HL-60 (cell line): ENCODE data around the gene NOP16.

Experiments
- DNase-seq, 2 experiments: peaks; one replicate each; pipeline ENCODE4 v3.0.0-alpha.2; 2010 to 2020; ENCODE audit warnings: low read depth in 1 of 2, low spot score in 1 of 2
- H3K27ac ChIP-seq: fragments of 250-450 bp; sonication (Bioruptor Pico); replicated peaks from 2 replicates; pipeline ENCODE4 v1.5.1; 2020; ENCODE audit warnings: mild to moderate bottlenecking, moderate library complexity
- H3K27me3 ChIP-seq: fragments of 250-450 bp; sonication (Bioruptor Pico); 2 replicates; pipeline ENCODE4 v1.5.1; 2021; ENCODE audit warnings: mild to moderate bottlenecking, moderate library complexity; ENCODE audit not compliant: insufficient read depth, poor library complexity, severe bottlenecking
- H3K4me3 ChIP-seq: replicated peaks from 2 replicates; pipeline ENCODE4 v1.5.1; 2011; ENCODE audit warnings: mild to moderate bottlenecking, control low read depth, low read length; ENCODE audit not compliant: insufficient read depth
- CTCF ChIP-seq: IDR thresholded peaks from one replicate; pipeline ENCODE4 v1.5.1; 2011; ENCODE audit warnings: low read length, control low read depth, inconsistent platforms; ENCODE audit not compliant: insufficient read depth
- GABPA ChIP-seq: IDR thresholded peaks from 2 replicates; pipeline ENCODE4 v1.6.1; 2012; ENCODE audit warnings: low read depth
- POLR2AphosphoS5 ChIP-seq: IDR thresholded peaks from 2 replicates; pipeline ENCODE4 v1.6.1; 2012; ENCODE audit warnings: low read depth
- SPI1 ChIP-seq: IDR thresholded peaks from 2 replicates; pipeline ENCODE4 v1.6.1; 2012; ENCODE audit warnings: low read depth, mild to moderate bottlenecking, borderline replicate concordance
- TF ChIP-seq, protein P1 (sequence below): IDR thresholded peaks from 2 replicates; pipeline ENCODE4 v1.6.1; 2012; ENCODE audit warnings: low read depth; ENCODE audit not compliant: insufficient replicate concordance

Gene NOP16

DNA sequence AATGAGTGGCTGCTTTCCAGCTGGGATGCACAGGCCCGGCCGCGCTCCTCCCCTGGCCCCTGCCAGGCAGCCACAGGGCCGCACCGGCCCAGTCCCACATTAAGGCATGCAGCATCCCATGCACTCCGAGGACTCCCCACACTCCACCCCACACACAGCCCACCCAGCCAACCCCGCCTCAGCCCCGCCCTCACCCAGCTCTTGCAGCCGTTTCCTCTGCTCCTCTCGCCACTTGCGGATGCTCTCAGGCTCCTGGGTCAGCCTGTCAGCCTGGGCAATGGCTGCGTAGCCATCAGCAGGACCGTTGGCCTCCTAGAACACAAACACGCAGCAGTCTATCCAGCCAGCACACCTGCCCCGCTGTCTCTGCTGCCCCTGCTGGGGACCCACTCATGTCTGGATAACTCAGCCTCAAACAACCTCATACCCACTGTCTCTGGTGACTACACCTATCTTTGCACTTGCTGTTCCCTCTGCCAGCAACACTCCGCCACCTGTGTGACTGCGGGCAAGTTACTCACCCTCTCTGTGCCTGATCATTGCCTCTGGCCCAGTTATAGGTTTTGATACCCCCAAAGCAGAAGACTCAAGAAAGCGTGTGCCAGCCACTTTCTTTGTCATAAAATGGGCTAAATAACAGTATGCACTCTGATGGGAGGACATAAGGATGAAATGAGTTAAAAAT lies 9.5 kb upstream of the NOP16 start:
- no peak for DNase-seq
- Histone ChIP-seq H3K27me3 (no peaks in the 10 kb centered on the region), H3K27ac (no peak overlapping the region), H3K4me3 (no peak overlapping the region)
- TF ChIP-seq CTCF (no peak), GABPA (no peak), SPI1 (no peak), POLR2AphosphoS5 (no peak)
- TF ChIP-seq, protein P1, sequence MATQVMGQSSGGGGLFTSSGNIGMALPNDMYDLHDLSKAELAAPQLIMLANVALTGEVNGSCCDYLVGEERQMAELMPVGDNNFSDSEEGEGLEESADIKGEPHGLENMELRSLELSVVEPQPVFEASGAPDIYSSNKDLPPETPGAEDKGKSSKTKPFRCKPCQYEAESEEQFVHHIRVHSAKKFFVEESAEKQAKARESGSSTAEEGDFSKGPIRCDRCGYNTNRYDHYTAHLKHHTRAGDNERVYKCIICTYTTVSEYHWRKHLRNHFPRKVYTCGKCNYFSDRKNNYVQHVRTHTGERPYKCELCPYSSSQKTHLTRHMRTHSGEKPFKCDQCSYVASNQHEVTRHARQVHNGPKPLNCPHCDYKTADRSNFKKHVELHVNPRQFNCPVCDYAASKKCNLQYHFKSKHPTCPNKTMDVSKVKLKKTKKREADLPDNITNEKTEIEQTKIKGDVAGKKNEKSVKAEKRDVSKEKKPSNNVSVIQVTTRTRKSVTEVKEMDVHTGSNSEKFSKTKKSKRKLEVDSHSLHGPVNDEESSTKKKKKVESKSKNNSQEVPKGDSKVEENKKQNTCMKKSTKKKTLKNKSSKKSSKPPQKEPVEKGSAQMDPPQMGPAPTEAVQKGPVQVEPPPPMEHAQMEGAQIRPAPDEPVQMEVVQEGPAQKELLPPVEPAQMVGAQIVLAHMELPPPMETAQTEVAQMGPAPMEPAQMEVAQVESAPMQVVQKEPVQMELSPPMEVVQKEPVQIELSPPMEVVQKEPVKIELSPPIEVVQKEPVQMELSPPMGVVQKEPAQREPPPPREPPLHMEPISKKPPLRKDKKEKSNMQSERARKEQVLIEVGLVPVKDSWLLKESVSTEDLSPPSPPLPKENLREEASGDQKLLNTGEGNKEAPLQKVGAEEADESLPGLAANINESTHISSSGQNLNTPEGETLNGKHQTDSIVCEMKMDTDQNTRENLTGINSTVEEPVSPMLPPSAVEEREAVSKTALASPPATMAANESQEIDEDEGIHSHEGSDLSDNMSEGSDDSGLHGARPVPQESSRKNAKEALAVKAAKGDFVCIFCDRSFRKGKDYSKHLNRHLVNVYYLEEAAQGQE: no peak

DNA sequence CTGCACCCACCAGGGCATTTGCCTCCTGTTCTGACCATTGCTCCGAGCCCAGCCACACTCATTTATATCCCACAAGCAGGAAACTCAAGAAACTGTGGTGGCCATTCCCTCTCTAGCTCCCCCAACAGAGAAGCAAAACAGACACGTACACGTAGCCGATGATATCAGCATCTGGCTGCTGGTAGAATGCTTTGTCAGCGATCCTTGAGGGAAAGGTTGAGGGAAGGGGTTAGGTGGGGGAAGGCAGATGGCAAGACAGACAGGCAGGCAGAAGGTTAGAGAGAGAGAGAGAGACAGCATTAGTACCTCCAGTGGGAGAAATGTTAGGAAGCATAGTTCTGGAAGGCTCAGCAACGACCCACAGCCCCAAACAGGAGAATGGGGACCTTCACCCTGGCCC lies 7.9 kb upstream of the NOP16 start:
- DNase-seq: no peak
- Histone ChIP-seq H3K4me3 (no peak overlapping the region), H3K27me3 (no peaks in the 10 kb centered on the region), H3K27ac (no peak overlapping the region)
- no peak for TF ChIP-seq POLR2AphosphoS5
- TF ChIP-seq, protein P1: no peak
- TF ChIP-seq SPI1: no peak
- no peak for TF ChIP-seq CTCF
- TF ChIP-seq GABPA: no peak

GRCh38 chr5:176394881-176395675 lies 6.7 kb upstream of the NOP16 start:
- Histone ChIP-seq H3K4me3 (no peak overlapping the region), H3K27me3 (no peaks in the 10 kb centered on the region), H3K27ac (no peak overlapping the region)
- TF ChIP-seq, protein P1: no peak
- no peak for TF ChIP-seq POLR2AphosphoS5
- TF ChIP-seq CTCF: no peak
- no peak for TF ChIP-seq SPI1
- no peak for TF ChIP-seq GABPA
- DNase-seq: no peak
